Measurements from ENCODE around the gene PORCN.

GRCh38 chrX:48491809-48492208, 17.0 kb upstream of the PORCN start:
- TF ChIP-seq POLR2A (IDR thresholded peaks at IDR 0.05) (no peak), CTCF (IDR thresholded peaks at IDR 0.05 in 8 of 11, conservative IDR thresholded peaks at IDR 0.05 in 3 of 11) (no peak), POLR2AphosphoS5 (IDR thresholded peaks at IDR 0.05) (no peak)
